ENCODE data around the gene MPC1L. TPM values are rescaled to one million over a fixed set of nuclear protein-coding genes. Genes with fewer than 3 reads are reported as not detected.
"Not testable (repeated sequence)": the region's sequence is repeated elsewhere in the genome, so short reads cannot be mapped to it uniquely, and the experiment has no call there.

Gene MPC1L
- not detected for total RNA-seq
- long read RNA-seq, donor 1, result 0 reads
- long read RNA-seq, donor 2, result 0 reads

GRCh38 chrX:40623139-40623536 is at the start of gene MPC1L:
TSS of gene MPC1L (plus strand) at chrX:40623428. CDS start at chrX:40623566, 138 bp downstream.
- DNase-seq (ENCODE audit: low spot score), result no peak
- intact Hi-C loops (cut with DNase I), result no loop called here

- intact Hi-C loops (cut with DNase I), result no loop called here
- no peak for DNase-seq (ENCODE audit: low spot score)
Measured at GRCh38 chrX:40573763-40574162, 49.5 kb upstream of the MPC1L start.

- DNase-seq (ENCODE audit: low spot score); intact Hi-C loops (cut with DNase I): not testable (repeated sequence)
Measured at GRCh38 chrX:40575411-40575810, 47.8 kb upstream of the MPC1L start.

- intact Hi-C loops (cut with DNase I), result no loop called here
Measured at GRCh38 chrX:40576291-40576690, 46.9 kb upstream of the MPC1L start.

GRCh38 chrX:40578039-40578695 is 45.1 kb upstream of the MPC1L start:
- DNase-seq (ENCODE audit: low spot score), result no peak
- intact Hi-C loops (cut with DNase I), result no loop called here

More at GRCh38 chrX:40576291-40576690, 46.9 kb upstream of the MPC1L start:
- DNase-seq (ENCODE audit: low spot score), result no peak

GRCh38 chrX:40579141-40579540 is 44.1 kb upstream of the MPC1L start:
- intact Hi-C loops (cut with DNase I), result no loop called here

GRCh38 chrX:40579900-40580536 is 43.2 kb upstream of the MPC1L start:
- no peak for DNase-seq (ENCODE audit: low spot score)
- intact Hi-C loops (cut with DNase I), result no loop called here

More at GRCh38 chrX:40579141-40579540, 44.1 kb upstream of the MPC1L start:
- DNase-seq (ENCODE audit: low spot score), result no peak

- peak; percentile 96 for DNase-seq (ENCODE audit: low spot score)
- intact Hi-C loops (cut with DNase I), result no loop called here
Measured at GRCh38 chrX:40580537-40581335, 42.5 kb upstream of the MPC1L start, which contains the start of gene ATP6AP2. TSS of gene ATP6AP2 (plus strand) at chrX:40580970. CDS start at chrX:40581066, 96 bp downstream.

- intact Hi-C loops (cut with DNase I), result no loop called here
- DNase-seq (ENCODE audit: low spot score), result no peak
Measured at GRCh38 chrX:40581336-40581920, 41.8 kb upstream of the MPC1L start.

- intact Hi-C loops (cut with DNase I); DNase-seq (ENCODE audit: low spot score): not testable (repeated sequence)
Measured at GRCh38 chrX:40582178-40582577, 41.0 kb upstream of the MPC1L start.

- intact Hi-C loops (cut with DNase I), result no loop called here
- no peak for DNase-seq (ENCODE audit: low spot score)
Measured at GRCh38 chrX:40582811-40583210, 40.4 kb upstream of the MPC1L start.

- DNase-seq (ENCODE audit: low spot score); intact Hi-C loops (cut with DNase I): not testable (repeated sequence)
Measured at GRCh38 chrX:40587623-40588022, 35.6 kb upstream of the MPC1L start.

- intact Hi-C loops (cut with DNase I); DNase-seq (ENCODE audit: low spot score): not testable (repeated sequence)
Measured at GRCh38 chrX:40589616-40590321, 33.5 kb upstream of the MPC1L start.

GRCh38 chrX:40603446-40603845 is 19.8 kb upstream of the MPC1L start:
- no peak for DNase-seq (ENCODE audit: low spot score)
- intact Hi-C loops (cut with DNase I), result no loop called here

- DNase-seq (ENCODE audit: low spot score), result no peak
- intact Hi-C loops (cut with DNase I), result no loop called here
Measured at GRCh38 chrX:40607381-40607780, 15.8 kb upstream of the MPC1L start.

GRCh38 chrX:40612511-40612910 is 10.7 kb upstream of the MPC1L start:
- DNase-seq (ENCODE audit: low spot score), result no peak
- intact Hi-C loops (cut with DNase I), result no loop called here

- intact Hi-C loops (cut with DNase I), result no loop called here
Measured at GRCh38 chrX:40615976-40616375, 7.3 kb upstream of the MPC1L start.

GRCh38 chrX:40617566-40617965 is 5.7 kb upstream of the MPC1L start:
- intact Hi-C loops (cut with DNase I), result no loop called here
- DNase-seq (ENCODE audit: low spot score), result no peak

More at GRCh38 chrX:40615976-40616375, 7.3 kb upstream of the MPC1L start:
- DNase-seq (ENCODE audit: low spot score), result no peak
